Measurements from ENCODE around the gene SRP68. TPM values are rescaled to one million over a fixed set of nuclear protein-coding genes. Genes with fewer than 3 reads are reported as not detected.

Gene SRP68
- total RNA-seq, 4 donors from 2014 or later = 51.5 to 58.6 (median 53.5) TPM

- peaks cover 0 to 25% (median 12%) of the 10 kb centered on the region in 4 donors for H3K4me1 ChIP-seq
- no peaks in the 10 kb centered on the region for H3K9me3 ChIP-seq
- peaks cover 0 to 26% (median 0%) of the 10 kb centered on the region in 3 donors for H3K36me3 ChIP-seq
- no peaks in the 10 kb centered on the region for H3K27me3 ChIP-seq
- 85 to 88% methylated on average over 25 to 29 of the region's 29 CpGs for WGBS, 2 donors
- H3K4me3 ChIP-seq = peak overlapping the region; percentile 64 to 82 (median 70)
- DNase-seq (ENCODE audit: low spot score in 2 of 2) = no peak
- H3K27ac ChIP-seq = peak overlapping the region; percentile 19 to 85 (median 82)
- TF ChIP-seq POLR2A (IDR thresholded peaks at IDR 0.05) (no peak), EP300 (IDR thresholded peaks at IDR 0.05) (no peak), CTCF (IDR thresholded peaks at IDR 0.05) (no peak)
These were observed 32.0 kb upstream of the SRP68 start for GRCh38 chr17:76104140-76104895.

GRCh38 chr17:76103274-76104139, 31.2 kb upstream of the SRP68 start, which contains the start of gene EXOC7:
Gene EXOC7, minus strand, starts transcription at chr17:76103787. Its CDS starts 95 bp downstream, at chr17:76103692.
- Histone ChIP-seq H3K36me3 (peaks cover 0 to 34% (median 0%) of the 10 kb centered on the region in 3 donors), H3K27me3 (no peaks in the 10 kb centered on the region), H3K9me3 (no peaks in the 10 kb centered on the region), H3K4me3 (peak within 1 kb of the TSS; percentile 64 to 82 (median 70)), H3K27ac (peak within 1 kb of the TSS; percentile 19 to 85 (median 82)), H3K4me1 (peaks cover 0 to 25% (median 12%) of the 10 kb centered on the region in 4 donors)
- 4 to 5% methylated on average over 47 to 48 of the region's 55 CpGs for WGBS, 2 donors
- TF ChIP-seq EP300 (IDR thresholded peaks at IDR 0.05) (peak; percentile 72 to 85), POLR2A (IDR thresholded peaks at IDR 0.05) (peak in 1 of 2 donors; percentile 45), CTCF (IDR thresholded peaks at IDR 0.05) (peak in 2 of 5 experiments; percentile 32 to 33)
- peak; percentile 88 to 91 for DNase-seq (ENCODE audit: low spot score in 2 of 2)

- H3K4me1 ChIP-seq = peaks cover 0 to 25% (median 12%) of the 10 kb centered on the region in 4 donors
- 0 to 2% methylated on average over 2 to 4 of the region's 4 CpGs for WGBS, 2 donors
- TF ChIP-seq CTCF (IDR thresholded peaks at IDR 0.05) (no peak), POLR2A (IDR thresholded peaks at IDR 0.05) (no peak), EP300 (IDR thresholded peaks at IDR 0.05) (no peak)
- peak overlapping the region; percentile 64 to 82 (median 70) for H3K4me3 ChIP-seq
- DNase-seq (ENCODE audit: low spot score in 2 of 2) = no peak
- peak overlapping the region; percentile 19 to 85 (median 82) for H3K27ac ChIP-seq
- no peaks in the 10 kb centered on the region for H3K27me3 ChIP-seq
- no peaks in the 10 kb centered on the region for H3K9me3 ChIP-seq
- peaks cover 0 to 40% (median 0%) of the 10 kb centered on the region in 3 donors for H3K36me3 ChIP-seq
These were observed 30.6 kb upstream of the SRP68 start for GRCh38 chr17:76102944-76103273.

- H3K9me3 ChIP-seq = no peaks in the 10 kb centered on the region
- no peak overlapping the region for H3K4me3 ChIP-seq
- peaks cover 0 to 91% (median 24%) of the 10 kb centered on the region in 3 donors for H3K36me3 ChIP-seq
- TF ChIP-seq EP300 (IDR thresholded peaks at IDR 0.05) = no peak
- no peak for TF ChIP-seq CTCF (IDR thresholded peaks at IDR 0.05)
- TF ChIP-seq POLR2A (IDR thresholded peaks at IDR 0.05) = no peak
- peaks cover 0 to 15% (median 7%) of the 10 kb centered on the region in 4 donors for H3K4me1 ChIP-seq
- H3K27me3 ChIP-seq = no peaks in the 10 kb centered on the region
- H3K27ac ChIP-seq = no peak overlapping the region
- no peak for DNase-seq (ENCODE audit: low spot score in 2 of 2)
- WGBS, 2 donors = 89 to 90% methylated on average over 19 of the region's 19 CpGs
These were observed 25.5 kb upstream of the SRP68 start for GRCh38 chr17:76097716-76098295.
